ENCODE data around the gene AKAP1.

The AKAP1 gene

DNA sequence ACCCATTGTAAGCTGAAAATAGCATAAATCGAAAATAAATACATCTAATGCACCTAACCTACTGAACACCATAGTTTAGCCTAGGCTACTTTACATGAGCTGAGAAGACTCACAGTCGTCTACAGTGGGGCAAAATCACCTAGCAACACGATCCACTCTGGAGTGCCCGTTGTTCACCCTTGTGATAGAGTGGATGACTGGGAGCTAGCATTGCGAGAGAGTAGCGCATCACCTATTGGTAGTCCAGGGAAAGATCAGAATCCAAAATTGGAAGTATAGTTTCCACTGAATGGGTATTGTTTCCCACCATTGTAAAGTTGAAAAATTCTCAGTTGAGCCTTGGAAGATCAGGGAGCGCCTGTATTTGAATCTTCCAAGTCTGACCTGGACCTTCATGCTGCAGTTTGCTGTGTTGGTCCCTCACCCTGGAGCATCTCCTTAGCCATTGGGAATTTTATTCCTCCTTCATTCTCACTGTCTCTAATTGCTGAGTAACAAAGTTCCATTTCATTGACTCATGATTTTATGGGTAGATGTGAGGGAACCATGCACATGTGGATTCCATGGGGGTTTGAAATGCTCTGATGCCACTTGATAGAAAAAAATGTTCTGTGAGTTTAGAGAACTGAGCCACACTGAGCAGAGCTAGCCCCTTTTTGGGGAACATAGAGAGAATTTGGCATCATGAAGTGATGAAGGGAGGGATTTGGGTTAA is 19.6 kb downstream of the AKAP1 start:
- DNase-seq (ENCODE audit: low read depth) = no peak
- TF ChIP-seq, protein P1, sequence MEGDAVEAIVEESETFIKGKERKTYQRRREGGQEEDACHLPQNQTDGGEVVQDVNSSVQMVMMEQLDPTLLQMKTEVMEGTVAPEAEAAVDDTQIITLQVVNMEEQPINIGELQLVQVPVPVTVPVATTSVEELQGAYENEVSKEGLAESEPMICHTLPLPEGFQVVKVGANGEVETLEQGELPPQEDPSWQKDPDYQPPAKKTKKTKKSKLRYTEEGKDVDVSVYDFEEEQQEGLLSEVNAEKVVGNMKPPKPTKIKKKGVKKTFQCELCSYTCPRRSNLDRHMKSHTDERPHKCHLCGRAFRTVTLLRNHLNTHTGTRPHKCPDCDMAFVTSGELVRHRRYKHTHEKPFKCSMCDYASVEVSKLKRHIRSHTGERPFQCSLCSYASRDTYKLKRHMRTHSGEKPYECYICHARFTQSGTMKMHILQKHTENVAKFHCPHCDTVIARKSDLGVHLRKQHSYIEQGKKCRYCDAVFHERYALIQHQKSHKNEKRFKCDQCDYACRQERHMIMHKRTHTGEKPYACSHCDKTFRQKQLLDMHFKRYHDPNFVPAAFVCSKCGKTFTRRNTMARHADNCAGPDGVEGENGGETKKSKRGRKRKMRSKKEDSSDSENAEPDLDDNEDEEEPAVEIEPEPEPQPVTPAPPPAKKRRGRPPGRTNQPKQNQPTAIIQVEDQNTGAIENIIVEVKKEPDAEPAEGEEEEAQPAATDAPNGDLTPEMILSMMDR (IDR thresholded peaks at IDR 0.05; ENCODE audit: low read length, missing control alignments) = no peak

DNA sequence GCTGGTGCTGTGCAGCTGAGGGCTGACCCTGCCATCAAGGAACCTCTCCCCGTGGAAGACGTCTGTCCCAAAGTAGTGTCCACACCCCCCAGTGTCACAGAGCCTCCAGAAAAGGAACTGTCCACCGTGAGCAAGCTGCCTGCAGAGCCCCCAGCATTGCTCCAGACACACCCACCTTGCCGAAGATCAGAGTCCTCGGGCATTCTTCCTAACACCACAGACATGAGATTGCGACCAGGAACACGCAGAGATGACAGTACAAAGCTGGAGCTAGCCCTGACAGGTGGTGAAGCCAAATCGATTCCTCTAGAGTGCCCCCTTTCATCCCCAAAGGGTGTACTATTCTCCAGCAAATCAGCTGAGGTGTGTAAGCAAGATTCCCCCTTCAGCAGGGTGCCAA is 20.5 kb downstream of the AKAP1 start:
- TF ChIP-seq, protein P1 (IDR thresholded peaks at IDR 0.05; ENCODE audit: low read length, missing control alignments) = no peak
- DNase-seq (ENCODE audit: low read depth) = no peak
- H3K4me3 ChIP-seq (replicated peaks; ENCODE audit: low read depth, low read length) = no peak overlapping the region

More for the DNA sequence above, 19.6 kb downstream of the AKAP1 start:
- H3K4me3 ChIP-seq (replicated peaks; ENCODE audit: low read depth, low read length) = no peak overlapping the region

DNA sequence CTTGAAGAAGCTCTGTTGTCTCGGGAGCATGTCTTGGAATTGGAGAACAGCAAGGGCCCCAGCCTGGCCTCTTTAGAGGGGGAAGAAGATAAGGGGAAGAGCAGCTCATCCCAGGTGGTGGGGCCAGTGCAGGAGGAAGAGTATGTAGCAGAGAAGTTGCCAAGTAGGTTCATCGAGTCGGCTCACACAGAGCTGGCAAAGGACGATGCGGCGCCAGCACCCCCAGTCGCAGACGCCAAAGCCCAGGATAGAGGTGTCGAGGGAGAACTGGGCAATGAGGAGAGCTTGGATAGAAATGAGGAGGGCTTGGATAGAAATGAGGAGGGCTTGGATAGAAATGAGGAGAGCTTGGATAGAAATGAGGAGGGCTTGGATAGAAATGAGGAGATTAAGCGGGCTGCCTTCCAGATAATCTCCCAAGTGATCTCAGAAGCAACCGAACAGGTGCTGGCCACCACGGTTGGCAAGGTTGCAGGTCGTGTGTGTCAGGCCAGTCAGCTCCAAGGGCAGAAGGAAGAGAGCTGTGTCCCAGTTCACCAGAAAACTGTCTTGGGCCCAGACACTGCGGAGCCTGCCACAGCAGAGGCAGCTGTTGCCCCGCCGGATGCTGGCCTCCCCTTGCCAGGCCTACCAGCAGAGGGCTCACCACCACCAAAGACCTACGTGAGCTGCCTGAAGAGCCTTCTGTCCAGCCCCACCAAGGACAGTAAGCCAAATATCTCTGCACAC is 21.2 kb downstream of the AKAP1 start:
- TF ChIP-seq, protein P1 (IDR thresholded peaks at IDR 0.05; ENCODE audit: low read length, missing control alignments) = peak; percentile 15
- no peak overlapping the region for H3K4me3 ChIP-seq (replicated peaks; ENCODE audit: low read depth, low read length)
- DNase-seq (ENCODE audit: low read depth) = no peak

DNA sequence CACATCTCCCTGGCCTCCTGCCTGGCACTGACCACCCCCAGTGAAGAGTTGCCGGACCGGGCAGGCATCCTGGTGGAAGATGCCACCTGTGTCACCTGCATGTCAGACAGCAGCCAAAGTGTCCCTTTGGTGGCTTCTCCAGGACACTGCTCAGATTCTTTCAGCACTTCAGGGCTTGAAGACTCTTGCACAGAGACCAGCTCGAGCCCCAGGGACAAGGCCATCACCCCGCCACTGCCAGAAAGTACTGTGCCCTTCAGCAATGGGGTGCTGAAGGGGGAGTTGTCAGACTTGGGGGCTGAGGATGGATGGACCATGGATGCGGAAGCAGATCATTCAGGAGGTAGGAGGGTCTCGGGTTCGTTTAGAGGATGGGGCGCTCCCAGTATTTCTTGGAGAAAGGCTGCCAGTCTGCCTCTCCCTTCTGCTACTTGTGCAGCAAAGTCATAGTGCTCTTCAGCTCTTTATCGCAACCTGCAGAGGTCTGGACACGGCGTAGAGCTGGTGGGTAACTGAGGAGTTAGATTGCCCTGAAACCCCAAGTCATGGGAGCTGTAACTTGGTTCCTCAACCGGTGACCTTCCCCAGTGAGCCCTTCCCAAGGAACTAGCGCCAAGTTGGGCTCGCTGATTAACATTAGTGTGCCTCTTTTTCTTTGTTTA is 21.9 kb downstream of the AKAP1 start:
- no peak for DNase-seq (ENCODE audit: low read depth)
- H3K4me3 ChIP-seq (replicated peaks; ENCODE audit: low read depth, low read length) = no peak overlapping the region
- TF ChIP-seq, protein P1 (IDR thresholded peaks at IDR 0.05; ENCODE audit: low read length, missing control alignments) = no peak

DNA sequence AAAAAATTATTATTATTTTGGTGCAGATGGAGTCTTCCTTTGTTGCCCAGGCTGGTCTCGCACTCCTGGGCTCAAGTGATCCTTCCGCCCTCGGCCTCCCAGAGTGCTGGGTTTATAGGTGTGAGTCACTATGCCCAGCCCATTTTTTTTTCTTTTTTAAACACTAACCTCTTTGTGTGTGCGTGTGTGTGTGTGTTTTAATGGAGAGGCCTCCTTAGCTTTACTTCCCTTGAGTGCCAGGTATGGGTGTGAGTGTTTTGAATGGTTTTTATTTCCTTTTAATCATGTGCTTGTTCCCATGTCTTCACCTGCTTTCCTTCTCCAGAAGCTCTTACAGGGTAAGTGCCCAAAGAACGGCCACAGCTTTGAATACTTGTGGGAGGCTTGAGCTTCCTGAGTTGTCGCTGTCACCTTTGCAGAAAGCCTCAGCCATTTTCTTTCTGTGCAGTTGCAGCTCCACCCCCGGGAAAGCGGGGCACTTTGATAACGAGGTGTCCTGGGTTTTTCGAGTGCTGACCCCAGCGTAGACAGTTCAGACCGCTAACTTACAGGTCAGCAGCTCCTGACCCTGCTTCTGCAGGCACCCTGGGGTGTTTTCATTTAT is 22.6 kb downstream of the AKAP1 start:
- no peak for DNase-seq (ENCODE audit: low read depth)
- TF ChIP-seq, protein P1 (IDR thresholded peaks at IDR 0.05; ENCODE audit: low read length, missing control alignments) = no peak
- no peak overlapping the region for H3K4me3 ChIP-seq (replicated peaks; ENCODE audit: low read depth, low read length)

DNA sequence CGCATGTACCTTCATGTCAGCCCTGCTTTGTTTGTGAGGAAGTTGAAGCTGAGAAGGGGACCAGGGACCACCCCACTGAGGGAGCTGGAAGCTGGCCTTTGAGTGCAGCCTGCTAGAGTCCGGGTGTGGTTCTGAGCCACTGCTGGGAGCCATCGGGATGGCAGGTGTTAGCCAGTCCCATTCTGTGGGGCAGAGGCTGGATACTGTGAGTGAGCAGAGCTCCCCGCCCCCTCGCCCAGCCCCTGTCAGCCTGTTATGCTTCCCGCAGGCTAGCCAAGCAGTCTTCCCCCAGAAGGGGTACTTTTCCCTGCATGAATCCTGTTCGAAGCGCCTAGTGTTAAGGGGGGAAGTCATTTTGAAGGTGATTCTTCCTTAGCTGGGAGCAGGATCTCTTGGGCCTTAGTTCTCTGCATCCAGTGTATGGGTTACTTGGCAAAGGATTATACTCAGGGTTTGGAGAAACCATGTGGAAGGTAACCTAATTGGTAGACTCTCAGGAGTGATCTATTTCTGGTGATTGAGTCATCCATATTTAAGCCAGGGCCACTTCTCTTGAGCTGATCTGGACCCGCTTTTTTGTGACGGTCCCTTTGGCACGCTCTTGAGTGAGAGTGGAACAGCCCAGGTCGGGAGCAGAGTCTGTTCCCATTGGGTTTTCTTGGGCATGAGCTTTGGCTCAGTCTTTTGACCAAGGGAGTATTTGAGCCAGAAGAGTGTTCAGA is 23.8 kb downstream of the AKAP1 start:
- TF ChIP-seq, protein P1 (IDR thresholded peaks at IDR 0.05; ENCODE audit: low read length, missing control alignments) = no peak
- no peak for DNase-seq (ENCODE audit: low read depth)
- H3K4me3 ChIP-seq (replicated peaks; ENCODE audit: low read depth, low read length) = no peak overlapping the region

All from fibroblast of pulmonary artery (primary cell).